KBM-7 (cell line): ENCODE results near the gene SF3A1.
"Not testable (repeated sequence)": the region's sequence is repeated elsewhere in the genome, so short reads cannot be mapped to it uniquely, and the experiment has no call there.

ENCODE experiments used
- DNase-seq: peaks from one replicate; pipeline ENCODE4 v3.0.0-alpha.2; 2015
- in situ Hi-C: fragments of 300-500 bp; cut with MboI; formaldehyde crosslinking; loops from 2 replicates; pipeline ENCODE4 v1.14.3; 2020; ENCODE audit warnings: low sequenced_read_pairs, low pct_unique_long_range_greater_than_20kb, mixed read lengths

Gene SF3A1

GRCh38 chr22:30361916-30362650 lies 5.4 kb upstream of the SF3A1 start:
- in situ Hi-C loops: no loop called here
- DNase-seq: no peak

- in situ Hi-C loops: no loop called here
Observed at GRCh38 chr22:30358541-30358940, 1.8 kb upstream of the SF3A1 start.

GRCh38 chr22:30357650-30358215 lies 1.0 kb upstream of the SF3A1 start:
- in situ Hi-C loops: no loop called here
- no peak for DNase-seq

More at GRCh38 chr22:30358541-30358940, 1.8 kb upstream of the SF3A1 start:
- no peak for DNase-seq

- DNase-seq: no peak
- in situ Hi-C loops: no loop called here
Observed at GRCh38 chr22:30357236-30357570, 509 bp upstream of the SF3A1 start.

- in situ Hi-C loops: no loop called here
- no peak for DNase-seq
Observed at GRCh38 chr22:30354644-30355043, 2.0 kb downstream of the SF3A1 start.

GRCh38 chr22:30351226-30351625 lies 5.5 kb downstream of the SF3A1 start:
- no peak for DNase-seq
- in situ Hi-C loops: no loop called here

- DNase-seq: no peak
- in situ Hi-C loops: no loop called here
Observed at GRCh38 chr22:30348809-30349208, 7.9 kb downstream of the SF3A1 start.

- in situ Hi-C loops: no loop called here
- DNase-seq: no peak
Observed at GRCh38 chr22:30348404-30348803, 8.3 kb downstream of the SF3A1 start.

GRCh38 chr22:30347255-30347892 lies 9.3 kb downstream of the SF3A1 start:
- in situ Hi-C loops: no loop called here
- DNase-seq: no peak

- in situ Hi-C loops: no loop called here
- no peak for DNase-seq
Observed at GRCh38 chr22:30344447-30345200, 12.1 kb downstream of the SF3A1 start.

GRCh38 chr22:30340911-30341685 lies 15.6 kb downstream of the SF3A1 start:
- in situ Hi-C loops: no loop called here
- DNase-seq: no peak

GRCh38 chr22:30338802-30339201 lies 17.9 kb downstream of the SF3A1 start:
- no peak for DNase-seq
- in situ Hi-C loops: no loop called here

- DNase-seq, in situ Hi-C loops: not testable (repeated sequence)
Observed at GRCh38 chr22:30338341-30338740, 18.4 kb downstream of the SF3A1 start.

GRCh38 chr22:30337461-30337778 lies 19.3 kb downstream of the SF3A1 start:
- no peak for DNase-seq
- in situ Hi-C loops: no loop called here

- DNase-seq: no peak
- in situ Hi-C loops: no loop called here
Observed at GRCh38 chr22:30336752-30337460, 19.8 kb downstream of the SF3A1 start.

GRCh38 chr22:30335236-30335635 lies 21.5 kb downstream of the SF3A1 start:
- DNase-seq: no peak
- in situ Hi-C loops: no loop called here

GRCh38 chr22:30334646-30335045 lies 22.0 kb downstream of the SF3A1 start:
- DNase-seq: no peak
- in situ Hi-C loops: no loop called here

GRCh38 chr22:30333707-30334087 lies 23.0 kb downstream of the SF3A1 start:
- in situ Hi-C loops: no loop called here
- DNase-seq: no peak
